NCI-H2029 treated with DMSO at 0.1 percent for 48 hours (cell line): ENCODE results near the gene ZNF45.
"Not testable (repeated sequence)": the region's sequence is repeated elsewhere in the genome, so short reads cannot be mapped to it uniquely, and the experiment has no call there.

Experiments used
- DNase-seq: peaks from one replicate; lab custom pipeline; 2025; lab: John Stamatoyannopoulos, UW

Gene ZNF45

DNA sequence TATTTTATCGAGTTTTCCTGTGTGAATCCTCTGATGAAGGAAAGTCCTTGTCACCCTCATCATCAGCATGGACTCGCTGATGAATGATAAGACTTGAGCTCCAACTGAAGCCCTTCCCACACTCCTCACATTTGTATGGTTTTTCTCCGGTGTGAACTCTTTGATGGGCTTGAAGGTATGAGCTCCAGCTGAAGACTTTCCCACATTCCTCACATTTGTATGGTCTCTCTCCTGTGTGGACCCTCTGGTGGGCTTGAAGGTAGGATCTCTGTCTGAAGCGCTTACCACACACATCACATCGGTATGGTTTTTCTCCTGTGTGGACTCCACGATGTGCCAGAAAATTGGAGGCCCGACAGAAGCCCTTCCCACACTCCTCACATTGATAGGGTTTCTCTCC, 21.7 kb downstream of the ZNF45 start:
- DNase-seq, result no peak

DNA sequence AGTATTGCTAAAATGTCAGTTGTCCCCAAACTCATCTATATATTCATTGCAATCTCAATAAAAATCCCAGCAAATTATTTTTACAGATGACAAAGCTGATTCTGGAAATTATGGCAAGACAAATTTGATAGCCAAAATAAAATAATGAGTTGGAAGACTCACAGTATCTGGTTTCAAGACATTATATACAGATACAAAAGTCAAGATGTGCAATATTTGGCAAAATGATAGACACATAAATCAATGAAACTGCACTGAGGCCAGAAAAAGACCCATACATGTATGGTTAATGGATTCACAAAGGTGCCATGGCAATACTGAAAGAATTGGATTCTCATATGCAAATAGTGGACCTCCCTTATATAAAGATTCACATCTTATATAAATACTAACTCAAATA, 24.2 kb downstream of the ZNF45 start:
- DNase-seq, result no peak

DNA sequence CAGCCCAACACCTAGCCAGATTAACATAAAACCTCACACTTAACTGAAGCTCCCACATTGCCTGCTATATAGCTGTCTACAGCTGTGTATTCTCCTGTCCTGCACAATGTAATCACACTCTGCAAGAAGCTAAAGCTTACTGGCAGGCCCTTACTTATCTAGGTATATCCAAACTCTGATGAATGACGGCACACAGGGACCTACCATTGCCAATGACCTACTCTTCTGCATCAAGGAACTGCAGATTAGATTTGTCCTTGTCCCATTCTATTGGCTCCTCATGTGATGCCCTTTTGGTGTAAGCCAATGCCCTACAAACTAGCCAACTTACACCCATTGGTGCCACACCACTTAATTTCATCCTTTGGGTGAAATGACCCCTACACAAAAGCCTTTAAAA, 26.4 kb downstream of the ZNF45 start:
- no peak for DNase-seq

DNA sequence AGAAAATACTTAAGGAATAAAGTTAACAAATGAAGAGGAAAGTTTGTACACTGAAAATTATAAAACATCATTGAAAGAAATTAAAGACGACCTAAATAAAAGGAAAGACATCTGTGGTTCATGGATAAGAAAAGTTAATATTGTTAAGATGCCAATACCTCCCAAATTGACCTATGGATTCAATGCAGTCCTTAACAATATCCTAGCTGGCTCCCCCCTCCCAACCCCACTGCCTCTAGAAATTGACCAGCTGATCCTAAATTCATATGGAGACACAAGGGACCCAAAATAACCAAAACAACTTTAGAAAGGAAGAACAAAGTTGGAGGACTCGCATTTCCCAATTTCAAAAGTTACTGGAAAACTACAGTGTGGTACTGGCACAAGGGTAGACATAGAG, 28.3 kb downstream of the ZNF45 start:
- no peak for DNase-seq

DNA sequence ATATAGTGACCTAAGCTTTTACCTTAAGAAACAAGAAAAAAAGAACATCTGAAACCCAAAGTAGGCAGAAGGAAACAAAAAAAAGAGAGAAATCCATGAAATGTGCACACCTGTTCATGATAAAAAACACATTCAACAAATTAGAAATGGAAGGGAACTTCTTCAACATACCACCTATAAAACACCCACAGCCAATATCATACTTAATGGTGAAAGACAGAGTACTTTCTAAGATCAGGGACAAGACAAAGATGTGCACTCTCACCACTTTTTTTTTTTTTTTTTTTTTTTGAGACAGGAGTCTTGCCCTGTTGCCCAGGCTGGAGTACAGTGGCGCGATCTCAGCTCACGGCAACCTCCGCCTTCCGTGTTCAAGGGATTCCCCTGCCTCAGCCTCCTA, 29.2 kb downstream of the ZNF45 start:
- DNase-seq, result no peak

DNA sequence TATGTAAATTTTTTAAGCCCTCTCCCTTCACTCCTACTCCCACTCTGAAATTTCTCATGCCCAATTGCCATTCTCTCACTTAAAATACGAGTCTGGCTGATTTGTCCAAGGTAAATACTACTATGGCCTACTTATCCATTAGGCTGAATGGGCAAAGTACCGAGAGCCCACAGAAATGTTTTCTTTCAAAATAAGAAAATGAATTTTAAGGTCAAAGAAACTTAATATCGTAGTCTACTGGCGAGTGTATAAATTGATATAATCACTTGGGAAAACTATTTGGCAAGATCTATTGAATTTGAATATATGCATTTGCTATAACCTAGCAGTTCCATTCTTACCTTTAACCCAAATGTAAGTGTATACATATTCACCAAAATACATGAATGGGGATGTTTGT, 32.7 kb downstream of the ZNF45 start:
- no peak for DNase-seq

DNA sequence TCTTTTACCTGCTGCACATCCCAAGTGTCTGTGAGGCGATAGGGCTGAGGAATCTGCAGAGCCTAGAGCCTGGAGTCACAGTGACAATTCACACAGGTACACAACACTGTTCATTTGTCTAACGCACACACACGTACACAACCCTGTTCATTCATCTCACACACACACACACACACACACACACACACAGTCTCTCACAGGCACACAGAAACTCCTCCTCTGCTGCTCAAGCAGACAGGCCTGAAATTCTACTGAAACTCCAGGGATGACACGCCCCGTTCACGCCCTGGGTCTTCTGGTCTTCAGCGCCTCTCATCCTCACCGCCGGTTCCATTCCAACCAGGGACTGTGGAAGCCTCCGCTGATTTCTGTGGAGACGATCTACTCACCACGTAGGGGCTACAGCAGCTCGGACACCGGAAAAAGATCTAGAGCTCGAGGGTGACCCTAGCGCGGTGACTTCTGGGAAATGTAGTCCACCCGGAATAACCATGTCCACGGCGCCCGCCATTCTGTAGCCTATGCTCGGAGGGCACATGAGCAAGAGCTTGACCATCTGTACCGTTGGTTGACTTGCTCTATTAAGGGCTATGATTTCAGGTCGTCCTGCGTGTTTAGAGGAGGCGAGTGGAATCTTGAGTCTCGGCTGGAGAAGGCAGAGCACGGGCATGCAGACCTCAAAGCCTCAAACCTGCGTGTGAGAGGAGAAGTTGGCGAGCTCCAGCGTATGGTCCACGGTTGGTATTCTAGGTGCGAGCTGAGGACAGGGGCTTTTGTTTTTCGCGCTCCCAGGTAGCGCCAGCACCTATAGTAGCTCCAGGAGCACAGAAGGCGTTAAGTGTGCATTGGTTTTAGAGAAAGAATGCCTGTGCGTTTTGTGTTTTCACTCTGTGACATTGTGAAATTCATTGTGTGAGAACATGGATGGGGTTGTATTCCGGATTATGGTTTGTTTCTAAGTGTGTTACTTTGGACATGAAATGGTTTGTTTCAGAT, 33.4 kb downstream of the ZNF45 start:
- peak; percentile 27 for DNase-seq

DNA sequence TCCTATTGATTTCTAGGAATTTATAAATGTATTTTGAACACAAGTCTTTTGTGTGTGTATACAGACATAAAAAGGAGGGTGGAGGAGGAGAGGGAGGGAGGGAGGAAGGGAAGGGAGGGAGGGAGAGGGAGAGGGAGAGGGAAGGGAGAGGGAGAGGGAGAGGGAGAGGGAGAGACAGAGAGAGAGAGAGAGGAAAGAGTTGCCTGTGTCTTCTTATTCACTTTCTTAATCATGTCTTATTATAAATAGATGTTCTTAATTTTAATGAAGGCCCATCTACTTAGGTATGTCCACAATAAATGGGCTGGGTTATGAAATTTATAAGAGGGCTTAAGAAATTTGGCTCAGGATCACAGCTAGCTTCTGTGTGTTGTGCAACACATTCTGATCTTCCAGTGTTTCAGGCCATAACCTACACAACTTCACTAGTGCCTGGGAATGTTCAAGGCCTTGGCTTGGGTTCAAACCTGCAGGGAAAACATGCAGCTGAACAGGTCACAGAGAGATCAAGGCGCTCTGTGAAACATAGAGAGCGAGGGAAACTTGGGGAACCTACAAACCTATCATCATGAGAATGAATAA, 39.3 kb downstream of the ZNF45 start:
- no peak for DNase-seq

DNA sequence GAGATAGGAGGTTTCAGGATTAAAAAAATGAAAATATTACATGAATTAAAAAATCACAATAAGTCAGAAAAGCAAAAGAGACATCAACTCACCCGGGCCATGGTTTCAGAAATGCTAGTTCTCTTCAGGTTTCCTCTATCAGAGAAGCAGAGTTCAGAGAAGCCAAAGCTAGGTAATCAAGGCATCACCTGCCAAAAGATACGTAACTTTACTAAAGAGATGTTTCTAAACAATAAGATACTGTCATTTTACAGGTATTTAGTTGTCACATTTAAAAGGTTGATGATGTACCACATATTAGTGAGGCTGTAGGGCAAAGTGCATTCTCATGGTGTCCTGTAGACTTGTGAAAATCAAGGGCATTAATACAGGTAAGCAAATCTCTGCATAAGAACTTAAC, 51.2 kb downstream of the ZNF45 start, which contains the start of gene ZNF404:
TSS of gene ZNF404 (minus strand) at position 101 of the 400 bp plus-strand sequence.
- DNase-seq, result no peak

DNA sequence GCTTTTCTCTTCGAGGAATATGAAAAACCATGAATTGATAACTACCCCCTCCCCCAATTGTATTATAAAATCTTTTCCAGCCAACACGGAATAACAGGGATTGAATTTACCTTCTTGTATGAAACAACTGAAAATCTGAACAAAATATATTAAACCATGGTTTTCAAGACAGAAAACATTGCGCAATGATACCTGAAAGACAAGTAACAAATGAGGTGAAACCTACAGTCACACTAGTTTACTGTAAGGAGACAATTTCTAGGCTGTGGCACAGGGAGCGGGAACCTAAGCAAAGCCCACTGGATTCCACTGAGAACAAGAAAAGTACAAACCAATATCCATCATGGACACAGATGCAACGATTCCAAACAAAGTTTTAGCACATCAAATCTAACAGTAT, 54.6 kb downstream of the ZNF45 start:
- DNase-seq, result no peak

DNA sequence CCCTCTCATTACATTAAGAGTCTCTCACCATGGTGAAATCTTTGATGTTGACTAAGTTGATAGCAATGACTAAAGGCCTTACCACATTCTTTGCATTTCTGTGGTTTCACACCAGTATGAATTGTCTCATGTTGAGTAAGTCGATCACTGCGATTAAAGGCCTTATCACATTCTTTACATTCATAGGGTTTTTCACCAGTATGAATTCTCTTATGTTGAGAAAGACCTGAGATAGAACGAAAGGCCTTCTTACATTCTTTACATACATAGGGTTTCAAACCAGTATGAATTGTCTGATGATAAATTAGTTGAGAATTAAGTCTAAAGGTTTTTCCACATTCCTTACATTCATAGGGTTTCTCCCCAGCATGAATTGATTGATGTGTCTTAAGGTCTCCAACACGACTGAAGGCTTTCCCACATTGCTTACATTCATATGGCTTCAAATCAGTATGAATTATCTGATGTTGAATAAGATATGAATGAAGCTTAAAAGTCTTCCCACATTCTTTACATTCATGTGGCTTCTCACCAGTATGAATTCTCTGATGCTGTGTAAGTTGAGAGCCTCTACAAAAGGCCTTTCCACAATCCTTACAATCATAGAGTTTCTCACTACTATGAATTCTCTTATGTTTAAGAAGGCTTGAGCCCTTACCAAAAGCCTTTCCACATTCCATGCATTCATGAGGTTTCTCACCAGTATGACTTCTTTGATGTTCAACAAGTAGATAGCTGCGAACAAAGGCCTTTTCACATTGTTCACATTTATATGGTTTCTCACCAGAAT, 62.3 kb downstream of the ZNF45 start:
- DNase-seq, result no peak

DNA sequence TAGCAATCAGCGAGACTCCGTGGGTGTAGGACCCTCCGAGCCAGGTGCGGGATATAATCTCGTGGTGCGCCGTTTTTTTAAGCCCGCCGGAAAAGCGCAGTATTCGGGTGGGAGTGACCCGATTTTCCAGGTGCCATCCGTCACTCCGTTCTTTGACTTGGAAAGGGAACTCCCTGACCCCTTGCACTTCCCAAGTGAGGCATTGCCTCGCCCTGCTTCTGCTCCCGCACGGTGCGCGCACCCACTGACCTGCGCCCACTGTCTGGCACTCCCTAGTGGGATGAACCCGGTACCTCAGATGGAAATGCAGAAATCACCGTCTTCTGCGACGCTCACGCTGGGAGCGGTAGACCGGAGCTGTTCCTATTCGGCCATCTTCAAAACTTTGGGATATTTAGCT, 68.2 kb downstream of the ZNF45 start:
- not testable (repeated sequence) for DNase-seq
